Thyroid gland (tissue), 4 donors: Measurements from ENCODE around the gene AHSG.

Experiments used
- POLR2A ChIP-seq, 2 donors: fragments of 450-650 bp; IDR thresholded peaks; one replicate each; pipeline ENCODE4 v1.6.1; 2017; ENCODE audit warnings: antibody characterized with exemption in 2 of 2, mild to moderate bottlenecking in 2 of 2, moderate library complexity in 1 of 2
- TF ChIP-seq, protein P1 (sequence below), 6 experiments: fragments of 200-600 bp in 3 of 6; fragments of 450-650 bp in 3 of 6; sonication (generic) in 3 of 6; IDR thresholded peaks; one replicate each; pipeline ENCODE4 v1.5.1; 2016 to 2019; ENCODE audit warnings: antibody characterized with exemption in 6 of 6, mild to moderate bottlenecking in 2 of 6, inconsistent platforms in 1 of 6, moderate library complexity in 1 of 6

DNA sequence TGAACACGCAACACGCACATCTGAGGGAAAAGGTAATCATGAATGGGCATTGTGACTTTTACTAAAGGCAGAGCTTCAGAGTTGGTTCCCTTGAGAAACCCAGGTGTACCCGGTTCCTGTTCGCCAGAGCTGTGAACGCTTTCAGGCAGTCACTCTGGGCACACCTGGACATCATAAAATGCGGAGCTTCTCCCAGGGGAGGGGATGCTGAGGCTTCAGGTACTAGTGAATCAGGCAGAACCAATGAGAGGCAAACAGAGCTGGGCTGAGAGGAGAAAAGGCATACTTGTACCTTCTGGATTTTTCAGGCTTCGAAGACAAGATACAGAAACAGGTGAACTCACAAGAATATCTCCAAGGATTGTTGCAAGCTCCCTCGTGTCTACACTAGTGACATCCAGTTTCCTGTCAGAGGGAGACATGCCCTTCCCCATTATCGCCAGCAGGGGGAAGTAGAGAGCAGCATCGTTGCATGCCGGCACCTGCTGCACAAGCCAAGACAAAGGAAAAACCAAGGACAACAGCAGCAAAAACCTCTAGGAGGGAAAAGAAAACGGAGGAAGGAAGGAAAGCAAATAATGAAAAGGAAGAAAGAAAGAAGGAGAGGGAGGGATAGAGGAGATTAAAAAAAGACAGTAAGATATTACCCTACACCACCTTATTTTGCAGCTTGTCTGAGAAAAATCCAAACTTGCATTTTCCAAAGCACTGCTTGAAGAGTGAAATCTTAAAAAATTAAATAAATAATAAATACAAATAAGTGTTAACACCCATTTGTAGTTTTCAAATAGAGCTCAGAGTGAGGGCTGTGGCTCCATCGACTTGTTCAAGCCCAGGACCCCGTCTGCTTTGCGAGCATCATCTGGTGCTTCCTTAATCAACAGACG, 2.0 kb downstream of the AHSG start:
- TF ChIP-seq, protein P1, sequence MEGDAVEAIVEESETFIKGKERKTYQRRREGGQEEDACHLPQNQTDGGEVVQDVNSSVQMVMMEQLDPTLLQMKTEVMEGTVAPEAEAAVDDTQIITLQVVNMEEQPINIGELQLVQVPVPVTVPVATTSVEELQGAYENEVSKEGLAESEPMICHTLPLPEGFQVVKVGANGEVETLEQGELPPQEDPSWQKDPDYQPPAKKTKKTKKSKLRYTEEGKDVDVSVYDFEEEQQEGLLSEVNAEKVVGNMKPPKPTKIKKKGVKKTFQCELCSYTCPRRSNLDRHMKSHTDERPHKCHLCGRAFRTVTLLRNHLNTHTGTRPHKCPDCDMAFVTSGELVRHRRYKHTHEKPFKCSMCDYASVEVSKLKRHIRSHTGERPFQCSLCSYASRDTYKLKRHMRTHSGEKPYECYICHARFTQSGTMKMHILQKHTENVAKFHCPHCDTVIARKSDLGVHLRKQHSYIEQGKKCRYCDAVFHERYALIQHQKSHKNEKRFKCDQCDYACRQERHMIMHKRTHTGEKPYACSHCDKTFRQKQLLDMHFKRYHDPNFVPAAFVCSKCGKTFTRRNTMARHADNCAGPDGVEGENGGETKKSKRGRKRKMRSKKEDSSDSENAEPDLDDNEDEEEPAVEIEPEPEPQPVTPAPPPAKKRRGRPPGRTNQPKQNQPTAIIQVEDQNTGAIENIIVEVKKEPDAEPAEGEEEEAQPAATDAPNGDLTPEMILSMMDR (IDR thresholded peaks at IDR 0.05) = peak; percentile 81 to 95 (median 88)
- no peak for TF ChIP-seq POLR2A (IDR thresholded peaks at IDR 0.05)
